Fibroblast of mammary gland (primary cell): ENCODE results near the gene ETV6.

Experiments
- DNase-seq: peaks from one replicate; pipeline ENCODE4 v3.0.0-alpha.2; 2010; ENCODE audit warnings: low read depth
- H3K4me3 ChIP-seq: 2 replicates; pipeline ENCODE4 v1.5.1; 2011; ENCODE audit warnings: low read depth, mild to moderate bottlenecking, low read length, moderate library complexity; ENCODE audit not compliant: control insufficient read depth
- TF ChIP-seq, protein P1 (sequence below): conservative IDR thresholded peaks from 2 replicates; pipeline ENCODE4 v1.5.1; 2011; ENCODE audit warnings: low read depth, low read length, inconsistent platforms; ENCODE audit not compliant: control insufficient read depth, insufficient read depth

The ETV6 gene

GRCh38 chr12:11657511-11657910 is 8.0 kb downstream of the ETV6 start:
- H3K4me3 ChIP-seq, result no peak overlapping the region
- TF ChIP-seq, protein P1, sequence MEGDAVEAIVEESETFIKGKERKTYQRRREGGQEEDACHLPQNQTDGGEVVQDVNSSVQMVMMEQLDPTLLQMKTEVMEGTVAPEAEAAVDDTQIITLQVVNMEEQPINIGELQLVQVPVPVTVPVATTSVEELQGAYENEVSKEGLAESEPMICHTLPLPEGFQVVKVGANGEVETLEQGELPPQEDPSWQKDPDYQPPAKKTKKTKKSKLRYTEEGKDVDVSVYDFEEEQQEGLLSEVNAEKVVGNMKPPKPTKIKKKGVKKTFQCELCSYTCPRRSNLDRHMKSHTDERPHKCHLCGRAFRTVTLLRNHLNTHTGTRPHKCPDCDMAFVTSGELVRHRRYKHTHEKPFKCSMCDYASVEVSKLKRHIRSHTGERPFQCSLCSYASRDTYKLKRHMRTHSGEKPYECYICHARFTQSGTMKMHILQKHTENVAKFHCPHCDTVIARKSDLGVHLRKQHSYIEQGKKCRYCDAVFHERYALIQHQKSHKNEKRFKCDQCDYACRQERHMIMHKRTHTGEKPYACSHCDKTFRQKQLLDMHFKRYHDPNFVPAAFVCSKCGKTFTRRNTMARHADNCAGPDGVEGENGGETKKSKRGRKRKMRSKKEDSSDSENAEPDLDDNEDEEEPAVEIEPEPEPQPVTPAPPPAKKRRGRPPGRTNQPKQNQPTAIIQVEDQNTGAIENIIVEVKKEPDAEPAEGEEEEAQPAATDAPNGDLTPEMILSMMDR, result no peak
- no peak for DNase-seq

DNA sequence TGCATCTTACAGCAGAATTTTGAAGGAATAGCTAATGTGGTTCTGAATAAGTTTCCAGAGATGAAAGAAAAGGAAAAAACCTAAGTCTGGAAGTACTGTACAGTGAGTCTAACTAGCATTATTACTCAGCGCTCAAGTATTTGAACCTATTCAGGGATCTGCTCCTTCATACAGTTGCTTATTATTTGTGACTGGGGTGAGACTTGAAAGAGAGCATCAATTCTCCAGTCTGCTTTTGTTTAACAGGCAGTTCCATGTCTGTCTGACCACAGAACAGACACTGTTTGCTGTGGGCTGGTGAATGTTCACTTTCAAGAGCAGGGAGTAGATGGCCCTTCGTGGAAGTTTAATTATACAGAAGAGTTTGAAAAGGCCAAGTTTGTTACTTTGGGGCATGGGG is 9.3 kb downstream of the ETV6 start:
- H3K4me3 ChIP-seq, result no peak overlapping the region
- peak; percentile 68 for DNase-seq
- TF ChIP-seq, protein P1, result no peak

- no peak overlapping the region for H3K4me3 ChIP-seq
- no peak for DNase-seq
- TF ChIP-seq, protein P1, result no peak
Observed at GRCh38 chr12:11660624-11661023, 11.2 kb downstream of the ETV6 start.

DNA sequence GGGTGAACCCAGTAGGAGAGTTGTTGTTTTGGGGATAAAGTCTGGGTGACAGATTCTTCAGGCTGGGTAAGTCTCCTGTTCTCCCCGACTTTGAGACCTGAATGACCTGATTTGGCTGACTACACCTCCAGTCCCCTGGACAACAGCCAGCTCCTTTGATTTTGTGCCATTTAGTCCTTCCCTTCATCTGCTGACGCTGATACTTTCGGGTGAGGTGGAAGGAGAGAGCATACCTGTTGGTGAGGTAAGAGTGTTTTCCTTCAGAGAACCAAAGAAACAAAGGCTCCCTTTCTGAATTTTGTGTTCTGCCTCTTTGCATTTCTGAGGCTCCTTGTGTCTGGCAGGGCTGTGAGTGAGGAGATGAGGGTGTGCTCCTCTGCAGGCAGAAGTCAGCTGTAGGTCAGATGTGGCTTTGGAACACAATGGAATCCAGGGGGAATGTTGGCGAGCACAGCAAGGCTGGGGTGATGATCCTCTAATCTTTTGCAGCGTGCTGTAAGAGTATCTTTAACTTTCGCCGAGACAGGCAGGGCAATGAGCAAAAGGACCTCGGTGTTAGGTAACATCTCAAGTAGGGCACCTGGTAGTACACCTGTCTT is 12.1 kb downstream of the ETV6 start:
- DNase-seq, result no peak
- no peak overlapping the region for H3K4me3 ChIP-seq
- TF ChIP-seq, protein P1, result no peak

DNA sequence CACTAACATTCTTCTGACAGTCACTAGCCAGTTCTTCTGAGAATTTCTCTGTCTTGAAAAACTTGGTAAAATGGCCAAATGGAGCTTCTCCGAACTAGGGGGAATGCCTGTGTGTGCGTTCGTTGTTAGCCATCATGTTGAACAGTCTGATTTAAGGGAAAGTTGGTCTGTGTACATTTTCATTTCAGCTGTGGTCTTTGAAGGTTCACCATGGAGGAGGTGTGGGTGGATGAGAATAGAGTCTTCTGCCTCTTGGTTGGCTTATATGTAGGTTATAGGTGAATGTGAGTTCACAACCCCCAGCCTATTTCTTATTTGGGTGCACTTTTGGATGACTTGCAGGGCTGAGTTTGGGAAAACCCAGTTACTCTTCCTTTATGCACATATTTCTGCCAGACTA is 12.9 kb downstream of the ETV6 start:
- TF ChIP-seq, protein P1, result no peak
- no peak overlapping the region for H3K4me3 ChIP-seq
- no peak for DNase-seq

DNA sequence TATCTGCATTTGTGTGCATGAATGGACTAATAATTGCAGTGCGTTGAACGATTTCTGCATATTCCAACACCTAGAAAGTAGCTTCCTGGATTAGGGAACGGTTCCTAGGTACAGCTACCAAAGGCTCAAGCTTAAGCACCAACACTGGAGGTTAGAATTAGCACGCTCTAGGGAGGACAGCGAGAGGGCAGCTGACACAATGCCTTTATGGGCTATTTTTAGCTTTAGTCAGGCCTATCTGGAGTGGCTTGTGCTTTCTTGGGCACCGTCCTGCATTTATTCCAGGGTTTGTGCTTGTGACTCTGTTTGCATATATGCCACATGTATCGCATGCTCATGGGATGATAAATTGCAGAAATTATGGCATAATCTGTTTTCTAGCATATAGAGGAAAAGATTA is 13.7 kb downstream of the ETV6 start:
- DNase-seq, result no peak
- TF ChIP-seq, protein P1, result no peak
- no peak overlapping the region for H3K4me3 ChIP-seq

DNA sequence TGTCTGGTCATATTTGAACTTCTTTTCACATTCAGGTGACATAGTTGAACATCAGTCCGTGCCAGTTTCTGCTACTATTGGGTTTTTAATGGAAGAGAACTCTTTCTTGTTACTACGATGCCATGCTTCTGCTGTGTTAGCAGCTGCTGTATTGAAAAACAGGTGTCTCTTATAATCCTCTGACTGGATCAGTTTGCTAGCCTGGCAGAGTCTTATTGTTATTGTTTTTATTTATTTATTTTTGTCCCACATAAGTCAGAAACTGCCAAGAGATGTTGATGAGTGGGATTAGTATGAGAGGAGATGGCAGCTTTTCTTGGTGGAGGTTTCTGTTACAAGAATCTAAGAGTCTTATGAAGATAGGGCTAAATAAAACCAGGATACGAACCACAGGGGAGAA is 14.6 kb downstream of the ETV6 start:
- H3K4me3 ChIP-seq, result no peak overlapping the region
- TF ChIP-seq, protein P1, result no peak
- DNase-seq, result no peak
